ENCODE results near the gene FOXA2. TPM values are rescaled to one million over a fixed set of nuclear protein-coding genes. Genes with fewer than 3 reads are reported as not detected.

FOXA2 gene
- total and polyA plus RNA-seq, 2 of the 13 experiments (the other 11 are each of a cell fraction or from before 2014, with no cell fraction given): 8.8 to 12.2 TPM

GRCh38 chr20:22578221-22579118, 5.9 kb downstream of the FOXA2 start:
- H3K9me3 ChIP-seq (ENCODE audit: low read length): no peaks in the 10 kb centered on the region
- peaks cover 89% of the 10 kb centered on the region for H3K79me2 ChIP-seq (ENCODE audit: insufficient read depth, low read length)
- H3K4me3 ChIP-seq (replicated peaks in 1 of 3; ENCODE audit: insufficient read depth in 1 of 3, low read depth in 2 of 3, low read length in 3 of 3): peak overlapping the region; percentile 75 to 95 (median 93)
- intact Hi-C loops (cut with micrococcal nuclease; ENCODE audit: unreplicated experiment) (loop anchor here (1.0 kb wide), 1 partner anchor 167 kb away; no protein-coding TSS in a partner anchor), in situ Hi-C loops (cut with HindIII; ENCODE audit: extremely low pct_ligation_motif_present, low pct_unique_long_range_greater_than_20kb) (loop anchor here (5.0 to 10.0 kb wide), 3 partner anchors 66 to 1056 kb away; partner anchors contain the start of genes CST3 and NXT1)
- H3K27ac ChIP-seq (ENCODE audit: extremely low read length, insufficient read depth, low read length): peak overlapping the region; percentile 86
- no TSS peak for BruUV-seq (replicated peaks)
- H3K9ac ChIP-seq (ENCODE audit: insufficient read depth, low read depth, low read length): peak overlapping the region; percentile 94
- FAIRE-seq: peak; percentile 36
- POLR2A ChIA-PET: interaction anchor here (0.6 to 9.9 kb wide), 30 partner anchors 8 to 1084 kb away, joined by 3 to 142 read pairs (median 6); no protein-coding TSS in a partner anchor
- H3K36me3 ChIP-seq (replicated peaks in 1 of 2; ENCODE audit: control insufficient read depth in 1 of 2, insufficient read depth in 2 of 2, low read length in 2 of 2): peaks cover 5 to 16% of the 10 kb centered on the region in 2 experiments; a peak in 3 of 5 replicates
- peak overlapping the region; percentile 85 for H3K4me2 ChIP-seq (ENCODE audit: low read depth, low read length)
- CTCF ChIA-PET (ENCODE audit: low intra/inter-chr PET ratio, low total read pairs): no interaction called here
- peak; percentile 70 for ATAC-seq
- no peaks in the 10 kb centered on the region; a peak in 1 of 5 replicates for H3K27me3 ChIP-seq (ENCODE audit: control insufficient read depth in 1 of 2, insufficient read depth in 2 of 2, low read length in 2 of 2)
- no peak overlapping the region for H2AFZ ChIP-seq (ENCODE audit: low read length)
- 15% methylated on average over 56 of the region's 56 CpGs for WGBS (ENCODE audit: low lambda C conversion rate)
- peaks cover 77% of the 10 kb centered on the region for H3K4me1 ChIP-seq (ENCODE audit: insufficient read depth, low read length)
- H4K20me1 ChIP-seq (ENCODE audit: insufficient read depth, low read length): peaks cover 26% of the 10 kb centered on the region
- peak; percentile 76 for DNase-seq (ENCODE audit: low spot score)
- TF ChIP-seq SETDB1 (CRISPR knock-in tag; IDR thresholded peaks at IDR 0.05; ENCODE audit: borderline replicate concordance) (no peak), ZSCAN5A (CRISPR knock-in tag; IDR thresholded peaks at IDR 0.05; ENCODE audit: borderline replicate concordance) (peak; percentile 62; the same call in 1 of the 2 replicates), GMEB1 (CRISPR knock-in tag; IDR thresholded peaks at IDR 0.05; ENCODE audit: borderline replicate concordance) (no peak), ZBTB10 (CRISPR knock-in tag; IDR thresholded peaks at IDR 0.05; ENCODE audit: borderline replicate concordance) (peak; percentile 46; the same call in 1 of the 2 replicates), ZNF24 (IDR thresholded peaks at IDR 0.05) (no peak), SIX4 (CRISPR knock-in tag; IDR thresholded peaks at IDR 0.05) (peak; percentile 8; the same call in 1 of the 2 replicates), ZNF570 (CRISPR knock-in tag; IDR thresholded peaks at IDR 0.05; ENCODE audit: borderline replicate concordance) (no peak; the same call in 1 of the 2 replicates), YEATS4 (CRISPR knock-in tag; IDR thresholded peaks at IDR 0.05; ENCODE audit: borderline replicate concordance) (peak; percentile 84), ATF5 (CRISPR knock-in tag; IDR thresholded peaks at IDR 0.05; ENCODE audit: low read depth) (no peak), BATF2 (CRISPR knock-in tag; IDR thresholded peaks at IDR 0.05) (no peak), ZNF225 (CRISPR knock-in tag; IDR thresholded peaks at IDR 0.05) (no peak), ZNF703 (CRISPR knock-in tag; IDR thresholded peaks at IDR 0.05; ENCODE audit: borderline replicate concordance) (peak; percentile 30; the same call in 1 of the 2 replicates)
